ENCODE results near the gene PLA2G4B.
A peak's percentile ranks its signal among the peaks of the same experiment; 100 is the strongest.

Gene PLA2G4B

GRCh38 chr15:41827880-41828806 lies 10.5 kb upstream of the PLA2G4B start, which contains the start of gene JMJD7:
Gene JMJD7 (plus strand): TSS chr15:41828092. CDS start chr15:41828125, 33 bp downstream.
- peak; percentile 85 for DNase-seq

GRCh38 chr15:41828807-41829141 lies 9.9 kb upstream of the PLA2G4B start:
- no peak for DNase-seq

- no peak for DNase-seq
These were observed 8.5 kb upstream of the PLA2G4B start for GRCh38 chr15:41829959-41830646.

GRCh38 chr15:41831291-41831690 lies 7.4 kb upstream of the PLA2G4B start:
- DNase-seq, result peak; percentile 50

- no peak for DNase-seq
These were observed 6.4 kb upstream of the PLA2G4B start for GRCh38 chr15:41832208-41832607.

GRCh38 chr15:41832875-41833274 lies 5.8 kb upstream of the PLA2G4B start:
- no peak for DNase-seq

GRCh38 chr15:41834096-41834495 lies 4.6 kb upstream of the PLA2G4B start:
- DNase-seq, result no peak

GRCh38 chr15:41836073-41836472 lies 2.6 kb upstream of the PLA2G4B start:
- DNase-seq, result no peak

- no peak for DNase-seq
These were observed 1.8 kb upstream of the PLA2G4B start for GRCh38 chr15:41836713-41837454.

GRCh38 chr15:41839781-41840491 lies 1.3 kb downstream of the PLA2G4B start:
- DNase-seq, result no peak

GRCh38 chr15:41840673-41841072 lies 2.0 kb downstream of the PLA2G4B start:
- DNase-seq, result no peak

GRCh38 chr15:41841131-41841530 lies 2.5 kb downstream of the PLA2G4B start:
- no peak for DNase-seq

- DNase-seq, result no peak
These were observed 3.6 kb downstream of the PLA2G4B start for GRCh38 chr15:41842229-41842628.

- no peak for DNase-seq
These were observed 4.9 kb downstream of the PLA2G4B start for GRCh38 chr15:41843571-41843970.

- DNase-seq, result no peak
These were observed 6.2 kb downstream of the PLA2G4B start for GRCh38 chr15:41844814-41845213.

- DNase-seq, result no peak
These were observed 8.6 kb downstream of the PLA2G4B start for GRCh38 chr15:41847206-41847605.

GRCh38 chr15:41847981-41848380 lies 9.3 kb downstream of the PLA2G4B start:
- no peak for DNase-seq

- DNase-seq, result no peak
These were observed 10.0 kb downstream of the PLA2G4B start for GRCh38 chr15:41848631-41849030.

- DNase-seq, result no peak
These were observed 10.6 kb downstream of the PLA2G4B start for GRCh38 chr15:41849204-41849603.

GRCh38 chr15:41849861-41850260 lies 11.2 kb downstream of the PLA2G4B start:
- DNase-seq, result no peak

- no peak for DNase-seq
These were observed 12.0 kb downstream of the PLA2G4B start for GRCh38 chr15:41850482-41851166.

GRCh38 chr15:41851167-41851523 lies 12.5 kb downstream of the PLA2G4B start:
- DNase-seq, result no peak
